Suppressor macrophage (primary cell): ENCODE results near the gene MGARP.
A peak's percentile ranks its signal among the peaks of the same experiment; 100 is the strongest.
"Not testable (repeated sequence)": the region's sequence is repeated elsewhere in the genome, so short reads cannot be mapped to it uniquely, and the experiment has no call there.

Source experiments
- DNase-seq, 4 experiments: peaks; one replicate each; pipeline ENCODE4 v3.0.0-alpha.2; 2020 to 2022

MGARP gene

GRCh38 chr4:139295206-139295941, 15.3 kb upstream of the MGARP start:
- peak; percentile 97 to 99 (median 98) for DNase-seq

DNA sequence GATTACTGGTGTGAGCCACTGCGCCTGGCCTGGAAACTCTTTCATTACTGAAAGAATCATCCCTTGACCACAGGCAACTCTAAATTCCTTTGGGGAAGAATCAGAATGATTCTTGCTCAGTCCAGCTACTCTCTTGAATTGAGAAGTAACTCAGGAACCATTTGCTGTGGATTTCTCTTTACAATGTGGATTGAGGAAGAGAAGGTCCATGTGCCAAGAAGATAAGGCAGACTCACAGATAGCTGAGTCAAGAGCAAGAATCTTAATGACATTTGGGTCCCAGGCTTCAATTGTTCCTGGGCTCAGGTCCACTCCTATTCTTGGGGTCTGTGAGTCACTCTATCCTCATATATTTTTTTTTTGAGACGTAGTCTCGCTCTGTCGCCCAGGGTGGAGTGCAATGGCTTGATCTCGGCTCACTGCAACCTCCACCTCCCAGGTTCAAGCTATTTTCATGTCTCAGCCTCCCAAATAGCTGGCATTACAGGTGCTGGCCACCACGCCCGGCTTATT, 6.2 kb upstream of the MGARP start:
- no peak for DNase-seq

GRCh38 chr4:139282721-139283075, 2.7 kb upstream of the MGARP start:
- DNase-seq = no peak

- no peak for DNase-seq
Observed at GRCh38 chr4:139282065-139282720, 2.2 kb upstream of the MGARP start.

- DNase-seq = peak in 2 of 4 experiments; percentile 19
Observed at GRCh38 chr4:139278912-139279759, 889 bp downstream of the MGARP start.

GRCh38 chr4:139278485-139278884, 1.5 kb downstream of the MGARP start:
- DNase-seq = no peak

DNA sequence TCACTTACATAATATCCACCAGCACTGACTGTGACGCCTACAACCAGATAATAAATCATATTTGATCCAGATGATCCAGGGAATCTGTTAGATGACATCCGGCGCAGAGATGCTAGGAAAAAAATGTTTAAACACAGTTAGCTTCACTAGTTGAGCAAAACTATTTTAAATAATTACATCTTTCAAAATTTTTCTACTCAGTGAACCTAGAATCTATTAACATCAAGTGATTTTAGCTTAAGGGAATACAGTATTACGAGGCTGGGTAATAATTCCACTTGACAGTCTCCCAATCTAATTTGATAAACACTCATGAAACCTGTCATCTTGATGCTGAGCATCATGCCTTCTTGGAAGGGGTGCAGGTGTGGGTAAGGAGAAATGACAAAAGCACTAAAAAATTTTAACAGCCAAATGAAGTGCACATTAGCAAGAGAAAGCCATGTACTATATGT, 4.7 kb downstream of the MGARP start:
- no peak for DNase-seq

DNA sequence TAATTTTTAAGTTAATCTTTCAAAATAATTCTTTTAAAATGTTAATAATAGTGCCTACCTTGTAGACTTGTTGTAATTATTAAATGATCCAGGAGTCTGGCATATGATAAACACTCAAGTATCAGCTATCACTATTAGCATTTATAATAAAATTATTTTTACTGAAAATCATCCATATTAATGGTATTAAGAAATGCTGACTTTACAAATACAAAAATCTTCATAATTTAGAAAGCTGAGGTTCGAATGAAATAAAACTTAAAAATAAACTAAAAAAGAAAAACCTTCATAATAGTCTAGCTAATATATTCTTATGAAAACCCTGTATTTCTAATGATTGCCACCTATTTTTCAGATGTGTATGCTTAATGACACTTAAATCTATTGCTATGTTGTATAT, 5.2 kb downstream of the MGARP start:
- DNase-seq = no peak

DNA sequence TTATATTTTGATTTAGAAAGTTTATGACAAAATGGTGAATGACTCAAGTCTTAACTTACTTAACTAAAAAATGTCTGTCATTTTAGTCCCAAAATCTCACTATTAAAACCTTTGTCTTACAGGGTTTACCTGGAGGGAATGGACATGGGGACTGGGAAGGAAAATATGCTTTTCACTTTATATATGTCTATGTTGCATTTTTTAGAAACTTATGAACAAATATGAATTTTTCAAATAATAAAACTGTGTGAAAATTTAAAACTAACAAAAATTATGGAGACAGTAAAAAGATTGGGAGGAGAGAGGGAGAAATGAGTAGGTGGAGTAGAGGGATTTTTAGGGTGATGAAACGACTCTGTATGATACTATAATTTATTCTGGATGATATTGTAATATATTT, 6.2 kb downstream of the MGARP start:
- DNase-seq = no peak

DNA sequence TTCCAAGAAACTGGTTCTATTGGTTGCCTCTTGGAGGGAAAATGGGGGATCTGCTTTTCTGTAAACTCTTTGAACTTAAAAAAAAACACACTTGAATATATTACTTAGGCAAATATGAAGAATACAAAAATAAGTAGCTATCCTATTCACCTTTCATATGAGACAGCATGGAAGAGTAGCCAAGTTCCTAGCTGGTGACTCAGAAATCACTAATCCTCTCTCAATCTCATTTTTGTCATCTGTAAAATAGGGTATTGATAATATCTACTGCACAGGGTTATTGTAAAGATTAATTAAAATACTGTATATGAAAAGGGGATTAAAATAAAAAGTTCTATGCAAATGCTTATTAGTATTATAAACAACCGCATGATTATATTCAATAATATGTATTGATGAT, 12.7 kb downstream of the MGARP start:
- no peak for DNase-seq

DNA sequence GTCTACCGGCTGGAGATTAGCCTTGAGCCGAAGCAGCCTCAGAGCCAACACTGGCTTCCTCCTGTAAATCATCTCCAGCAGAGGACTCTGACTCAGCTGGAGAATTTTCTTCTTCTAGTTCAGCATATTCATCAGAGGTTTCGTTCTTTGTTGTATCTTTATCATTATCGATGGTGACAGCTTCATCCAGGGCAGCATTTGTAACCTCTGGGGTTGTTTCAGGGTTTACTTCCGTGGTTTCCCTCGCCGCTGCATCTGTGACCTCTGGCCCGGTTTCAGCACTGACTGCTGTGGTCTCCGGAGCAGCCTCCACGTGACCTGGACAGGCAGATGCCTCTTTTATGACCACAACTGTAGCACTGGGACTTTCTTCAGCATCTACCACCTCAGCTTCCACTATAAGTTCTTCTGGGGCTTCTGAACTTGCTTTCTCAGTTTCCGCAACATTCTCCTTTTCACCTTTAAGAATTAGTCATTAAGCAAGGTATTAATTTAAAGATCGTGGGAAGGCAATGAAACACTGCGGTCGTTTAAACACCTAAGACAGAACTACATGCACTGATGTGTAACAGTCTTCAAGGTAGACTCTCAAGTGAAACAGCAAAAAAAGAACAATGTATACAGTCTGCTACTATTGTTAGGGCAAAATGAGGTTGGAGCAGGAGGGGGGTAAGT, 13.3 kb downstream of the MGARP start:
- peak; percentile 70 to 85 (median 82) for DNase-seq

DNA sequence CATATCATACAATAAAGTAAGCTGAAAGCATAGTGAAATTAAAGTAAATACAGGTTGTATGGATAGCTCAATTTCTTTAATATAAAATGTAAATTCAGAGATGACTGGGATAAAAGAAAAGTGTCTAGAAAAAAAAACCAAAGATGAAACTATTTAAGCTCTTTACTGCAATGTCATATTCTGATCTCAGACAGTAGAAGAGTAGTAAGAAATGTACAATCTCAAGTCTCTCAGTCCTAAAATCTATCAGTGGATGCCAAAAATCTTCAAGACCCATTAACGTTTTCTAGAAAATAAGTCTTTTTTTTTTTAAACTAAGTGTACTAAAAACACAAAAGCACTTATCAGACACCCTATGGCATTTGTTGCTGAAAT, 13.8 kb downstream of the MGARP start:
- no peak for DNase-seq

DNA sequence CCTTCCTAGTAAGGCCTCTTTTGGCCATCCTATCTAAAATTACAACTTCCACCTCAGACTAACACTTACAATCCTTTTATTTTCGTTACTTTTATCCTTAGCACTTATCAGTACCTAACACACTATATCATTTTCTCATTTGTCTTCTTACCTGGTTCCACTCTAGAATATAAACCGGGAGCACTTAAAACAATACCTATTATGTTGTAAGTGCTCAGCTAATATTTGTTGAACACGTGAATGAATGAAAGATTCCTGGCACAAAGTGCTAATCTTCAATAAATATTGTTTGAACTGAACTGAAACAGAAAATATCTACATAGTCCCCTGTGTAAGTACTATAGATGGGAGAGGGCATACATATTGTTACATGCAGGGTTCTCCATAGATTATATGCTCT, 14.4 kb downstream of the MGARP start:
- no peak for DNase-seq

DNA sequence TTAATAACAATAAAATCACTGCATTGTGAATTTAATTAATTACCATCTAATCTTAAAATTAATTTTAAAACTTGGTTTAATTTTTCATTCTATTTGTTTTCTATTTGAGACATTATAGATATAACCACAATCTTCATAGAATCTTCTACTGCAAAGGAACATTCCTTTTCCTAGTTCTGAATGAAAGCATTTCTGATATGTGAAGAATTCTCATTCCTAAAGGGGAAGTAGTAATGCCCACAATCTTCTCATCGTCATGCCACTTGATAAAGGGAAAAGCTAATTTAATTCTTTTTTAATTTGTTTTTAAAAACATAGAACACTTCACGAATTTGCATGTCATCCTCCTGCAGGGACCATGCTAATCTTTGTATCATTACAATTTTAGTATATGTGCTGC, 23.7 kb downstream of the MGARP start:
- no peak for DNase-seq

DNA sequence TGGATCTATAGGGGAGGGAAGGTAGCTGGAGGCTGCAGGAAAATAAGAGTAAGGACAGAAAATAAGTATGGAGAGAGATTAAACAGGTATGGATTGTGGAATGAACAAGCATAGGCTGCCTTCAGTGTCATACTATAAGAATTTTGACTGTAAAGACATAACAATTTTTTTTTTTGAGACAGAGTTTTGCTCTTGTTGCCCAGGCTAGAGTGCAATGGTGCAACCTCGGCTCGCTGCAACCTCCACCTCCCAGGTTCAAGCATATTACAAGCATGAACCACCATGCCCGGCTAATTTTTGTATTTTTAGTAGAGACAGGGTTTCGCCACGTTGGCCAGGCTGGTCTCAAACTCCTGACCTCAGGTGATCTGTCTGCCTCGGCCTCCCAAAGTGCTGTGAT, 24.4 kb downstream of the MGARP start:
- not testable (repeated sequence) for DNase-seq

- no peak for DNase-seq
Observed at GRCh38 chr4:139253713-139254112, 26.3 kb downstream of the MGARP start.

DNA sequence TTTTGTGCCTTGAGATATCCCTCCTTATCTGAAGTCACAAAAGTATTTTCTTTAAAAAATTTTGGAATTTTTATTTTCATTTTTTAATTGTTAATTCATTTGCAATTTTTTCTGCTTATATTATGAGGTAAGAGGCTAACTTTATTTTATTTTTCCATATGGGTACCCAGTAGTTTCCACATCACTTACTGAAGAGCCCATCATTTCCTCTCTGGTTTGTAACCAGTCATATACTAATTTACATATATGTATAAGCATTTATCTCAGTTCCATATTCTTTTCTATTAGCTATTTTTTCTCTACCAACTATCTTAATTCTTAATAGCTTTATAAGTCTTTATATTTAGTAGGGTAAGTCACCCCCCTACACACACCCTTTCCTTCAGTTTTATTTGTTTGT, 27.0 kb downstream of the MGARP start:
- no peak for DNase-seq

DNA sequence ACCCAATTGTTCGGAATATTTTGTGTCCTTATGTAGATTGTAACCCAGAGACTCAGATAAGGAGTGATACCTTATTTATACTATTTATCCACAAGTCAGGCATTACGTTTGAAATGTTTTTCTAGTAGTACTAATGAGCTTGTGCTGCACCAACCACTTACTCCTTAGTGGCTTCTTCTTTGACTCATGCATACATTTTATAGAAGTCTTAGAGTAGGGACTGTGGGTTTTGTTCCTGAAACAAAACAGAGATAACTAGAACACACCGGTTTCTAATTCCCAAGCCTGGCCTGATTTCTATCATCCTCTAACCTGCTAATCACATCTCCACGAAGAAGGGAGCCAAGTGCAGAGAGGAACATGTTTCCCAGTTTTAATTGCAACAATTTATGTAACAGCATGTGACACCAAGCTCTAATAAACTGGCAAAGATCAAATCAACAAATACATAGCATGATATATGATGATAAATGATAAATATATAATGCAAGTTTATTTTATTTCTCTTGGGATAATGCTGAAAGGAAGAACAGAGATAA, 32.3 kb downstream of the MGARP start:
- DNase-seq = no peak

GRCh38 chr4:139247241-139247640, 32.8 kb downstream of the MGARP start:
- no peak for DNase-seq

- no peak for DNase-seq
Observed at GRCh38 chr4:139246166-139246565, 33.9 kb downstream of the MGARP start.

DNA sequence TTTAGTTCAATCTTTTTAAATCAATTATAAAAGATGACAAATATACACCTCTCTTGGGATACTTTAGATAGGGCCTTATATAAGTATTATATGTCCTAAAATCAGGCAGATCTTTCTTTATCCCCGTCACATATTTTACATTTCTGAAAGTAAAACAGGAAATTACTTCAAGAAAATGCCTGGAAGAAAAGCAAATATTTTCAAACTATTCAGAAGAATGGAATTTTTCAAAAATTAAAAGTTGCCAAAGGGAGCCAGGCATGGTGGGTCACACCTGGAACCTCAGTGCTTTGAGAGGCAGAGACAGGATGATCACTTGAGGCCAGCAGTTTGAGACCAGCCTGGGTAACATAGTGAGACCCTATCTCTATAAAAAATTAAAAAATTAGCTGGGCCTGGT, 34.4 kb downstream of the MGARP start:
- no peak for DNase-seq
